CD14-positive monocyte (primary cell): ENCODE measurements around the gene MGAT5. TPM values are rescaled to one million over a fixed set of nuclear protein-coding genes. Genes with fewer than 3 reads are reported as not detected.
A peak's percentile ranks its signal among the peaks of the same experiment; 100 is the strongest.

Experiments
- DNase-seq, 3 donors: peaks; one replicate each; pipeline ENCODE4 v3.0.0-alpha.2; 2011 to 2022
- H2AFZ ChIP-seq: 2 replicates; pipeline ENCODE4 v1.6.0; 2012; ENCODE audit warnings: mild to moderate bottlenecking, low read depth, low read length, inconsistent platforms; ENCODE audit not compliant: insufficient read depth, poor library complexity, severe bottlenecking
- H3K27ac ChIP-seq, 2 donors: 1 replicate in 1 of 2; 2 replicates in 1 of 2; pipeline ENCODE4 v1.5.1; 2012 to 2013; ENCODE audit warnings: low read length in 2 of 2, control low read depth in 1 of 2, inconsistent platforms in 1 of 2, low read depth in 1 of 2, mild to moderate bottlenecking in 1 of 2
- H3K27me3 ChIP-seq, 2 donors: one replicate each; pipeline versions ENCODE4 v1.6.0 to v1.6.1; 2011 to 2013; ENCODE audit warnings: low read length in 2 of 2; ENCODE audit not compliant: control insufficient read depth in 2 of 2, insufficient read depth in 2 of 2
- H3K36me3 ChIP-seq, 2 donors: replicated peaks in 1 of 2; 1 replicate in 1 of 2; 2 replicates in 1 of 2; pipeline versions ENCODE4 v1.5.1 to v1.6.1; 2012 to 2013; ENCODE audit warnings: low read length in 2 of 2, control low read depth in 1 of 2, inconsistent platforms in 1 of 2, mild to moderate bottlenecking in 1 of 2; ENCODE audit not compliant: insufficient read depth in 2 of 2, control insufficient read depth in 1 of 2
- H3K4me1 ChIP-seq, 2 donors: 1 replicate in 1 of 2; 2 replicates in 1 of 2; pipeline versions ENCODE4 v1.5.1 to v1.6.1; 2012 to 2013; ENCODE audit warnings: low read length in 2 of 2, control low read depth in 1 of 2, inconsistent platforms in 1 of 2, mild to moderate bottlenecking in 1 of 2, moderate library complexity in 1 of 2; ENCODE audit not compliant: insufficient read depth in 2 of 2, control insufficient read depth in 1 of 2
- H3K4me2 ChIP-seq: replicated peaks from 2 replicates; pipeline ENCODE3; 2012; ENCODE audit warnings: low read length, moderate library complexity, mild to moderate bottlenecking; ENCODE audit not compliant: poor library complexity, severe bottlenecking; ENCODE audit errors: extremely low read depth
- H3K4me3 ChIP-seq, 3 experiments: fragments of 200-600 bp in 1 of 3; sonication (generic) in 1 of 3; replicated peaks in 1 of 3; 1 replicate in 2 of 3; 2 replicates in 1 of 3; pipeline ENCODE4 v1.5.1; 2011 to 2013; ENCODE audit warnings: low read length in 3 of 3, mild to moderate bottlenecking in 3 of 3, control low read depth in 2 of 3, low read depth in 2 of 3, inconsistent platforms in 1 of 3, moderate library complexity in 1 of 3
- H3K79me2 ChIP-seq: 2 replicates; pipeline ENCODE4 v1.6.0; 2012; ENCODE audit warnings: mild to moderate bottlenecking, control low read depth, inconsistent platforms, low read length, moderate library complexity; ENCODE audit not compliant: insufficient read depth
- H3K9ac ChIP-seq: 2 replicates; pipeline ENCODE4 v1.6.0; 2017; ENCODE audit warnings: low read length, mild to moderate bottlenecking; ENCODE audit not compliant: insufficient read depth, poor library complexity, severe bottlenecking
- H3K9me3 ChIP-seq, 2 donors: replicated peaks in 1 of 2; 1 replicate in 1 of 2; 2 replicates in 1 of 2; pipeline versions ENCODE4 v1.5.1 to v1.6.1; 2012 to 2013; ENCODE audit warnings: low read length in 2 of 2, control low read depth in 1 of 2; ENCODE audit not compliant: control insufficient read depth in 1 of 2, insufficient read depth in 1 of 2
- H4K20me1 ChIP-seq: 2 replicates; pipeline ENCODE4 v1.6.0; 2012; ENCODE audit warnings: mild to moderate bottlenecking, low read length, control low read depth, moderate library complexity; ENCODE audit not compliant: insufficient read depth
- H3K27ac Mint-ChIP-seq, 7 donors: one replicate each; pipeline ENCODE4 v1.8.0; 2020; ENCODE audit warnings: mild to moderate bottlenecking in 7 of 7, mixed read lengths in 7 of 7, moderate library complexity in 6 of 7, inconsistent platforms in 2 of 7
- H3K27me3 Mint-ChIP-seq, 3 donors: one replicate each; pipeline ENCODE4 v1.8.0; 2021 to 2022; ENCODE audit warnings: low read depth in 3 of 3, mild to moderate bottlenecking in 3 of 3, mixed read lengths in 3 of 3, moderate library complexity in 3 of 3, inconsistent platforms in 1 of 3
- H3K36me3 Mint-ChIP-seq, 2 donors: one replicate each; pipeline ENCODE4 v1.8.0; 2020; ENCODE audit warnings: mixed read lengths in 2 of 2, inconsistent platforms in 1 of 2, mild to moderate bottlenecking in 1 of 2
- H3K4me1 Mint-ChIP-seq: one replicate; pipeline ENCODE4 v1.8.0; 2020; ENCODE audit warnings: mild to moderate bottlenecking, mixed read lengths
- H3K4me3 Mint-ChIP-seq, 2 donors: one replicate each; pipeline ENCODE4 v1.8.0; 2020; ENCODE audit warnings: mild to moderate bottlenecking in 2 of 2, mixed read lengths in 2 of 2, moderate library complexity in 1 of 2
- H3K9me3 Mint-ChIP-seq, 7 donors: one replicate each; pipeline ENCODE4 v1.8.0; 2020 to 2022; ENCODE audit warnings: mixed read lengths in 7 of 7, mild to moderate bottlenecking in 6 of 7, moderate library complexity in 6 of 7, inconsistent platforms in 2 of 7
- CTCF ChIP-seq: fragments of 200-600 bp; IDR thresholded peaks from one replicate; pipeline ENCODE4 v1.8.0; 2022; ENCODE audit warnings: antibody characterized with exemption, mild to moderate bottlenecking
- WGBS: methylation state at CpG from one replicate; pipeline ENCODE4 v1.1.5; 2013; ENCODE audit warnings: missing lambda C conversion rate; ENCODE audit not compliant: insufficient coverage; 5-methylcytosine and 5-hydroxymethylcytosine counted together
- intact Hi-C, 2 donors: fragments of 100-400 bp; cut with micrococcal nuclease; formaldehyde crosslinking; loops; one replicate each; pipeline versions ENCODE4 v1.15.0 to v1.15.1; 2023
- polyA plus RNA-seq, 3 donors: library from polyadenylated mRNA; depleted of rRNA in 1 of 3; unstranded in 2 of 3; stranded (reverse) in 1 of 3; fragments of 300-500 nt in 2 of 3; fragments of >200 nt in 1 of 3; fragmentation: Illumina TruSeq in 2 of 3; gene quantifications; 1 replicate in 2 of 3; 2 replicates in 1 of 3; pipeline ENCODE4 v1.2.3, GENCODE V29; 2012 to 2021

Gene MGAT5
- polyA plus RNA-seq, 3 donors: 1.9 to 6.6 (median 2.4) TPM

GRCh38 chr2:134432435-134432883, 178.6 kb downstream of the MGAT5 start:
- no peak overlapping the region for H3K4me3 ChIP-seq
- H3K9me3 Mint-ChIP-seq: no peaks in the 10 kb centered on the region
- H3K36me3 ChIP-seq: peaks cover 18 to 84% of the 10 kb centered on the region in 2 donors
- H3K9ac ChIP-seq: no peak overlapping the region
- no peak overlapping the region for H3K4me2 ChIP-seq
- peaks cover 8% of the 10 kb centered on the region for H3K4me1 Mint-ChIP-seq
- no peak for TF ChIP-seq CTCF
- no peak for DNase-seq
- no peaks in the 10 kb centered on the region for H3K27me3 Mint-ChIP-seq
- H4K20me1 ChIP-seq: no peaks in the 10 kb centered on the region
- intact Hi-C loops: no loop called here
- 97% methylated on average over 3 of the region's 3 CpGs for WGBS
- no peaks in the 10 kb centered on the region for H3K79me2 ChIP-seq
- H3K4me1 ChIP-seq: no peaks in the 10 kb centered on the region
- H2AFZ ChIP-seq: no peak overlapping the region
- H3K27ac ChIP-seq: no peak overlapping the region
- H3K36me3 Mint-ChIP-seq: peaks cover 72 to 73% of the 10 kb centered on the region in 2 donors
- H3K27me3 ChIP-seq: no peaks in the 10 kb centered on the region
- H3K4me3 Mint-ChIP-seq: no peak overlapping the region
- peak overlapping the region in 1 of 7 donors; percentile 41 for H3K27ac Mint-ChIP-seq
- no peaks in the 10 kb centered on the region for H3K9me3 ChIP-seq

- Mint-ChIP-seq H3K9me3 (no peaks in the 10 kb centered on the region), H3K4me3 (no peak overlapping the region), H3K4me1 (peaks cover 8% of the 10 kb centered on the region), H3K27ac (no peak overlapping the region), H3K27me3 (no peaks in the 10 kb centered on the region), H3K36me3 (peaks cover 66 to 67% of the 10 kb centered on the region in 2 donors)
- no peak overlapping the region for H3K4me2 ChIP-seq
- 96% methylated on average over 6 of the region's 7 CpGs for WGBS
- H3K9me3 ChIP-seq: no peaks in the 10 kb centered on the region
- no peak overlapping the region for H3K4me3 ChIP-seq
- intact Hi-C loops: no loop called here
- no peaks in the 10 kb centered on the region for H4K20me1 ChIP-seq
- no peak overlapping the region for H3K9ac ChIP-seq
- H2AFZ ChIP-seq: no peak overlapping the region
- peaks cover 13 to 78% of the 10 kb centered on the region in 2 donors for H3K36me3 ChIP-seq
- H3K27me3 ChIP-seq: no peaks in the 10 kb centered on the region
- no peak for DNase-seq
- no peak for TF ChIP-seq CTCF
- no peaks in the 10 kb centered on the region for H3K4me1 ChIP-seq
- H3K27ac ChIP-seq: no peak overlapping the region
- H3K79me2 ChIP-seq: no peaks in the 10 kb centered on the region
Observed at GRCh38 chr2:134433469-134433868, 179.6 kb downstream of the MGAT5 start.
